Endothelial cell of umbilical vein (primary cell): ENCODE data around the gene ERVW-1. TPM values are rescaled to one million over a fixed set of nuclear protein-coding genes. Genes with fewer than 3 reads are reported as not detected.

Experiments
- BruUV-seq: library from RNA; stranded (reverse); fragments of 400-500 nt; replicated peaks from 2 replicates; lab custom pipeline; 2021; lab: Mats Ljungman, UMichigan
- CTCF ChIA-PET: fragments of 300-600, 350-600 bp; sonication (Branson Sonifier 250); formaldehyde crosslinking; loops from one replicate; lab custom pipeline; 2021; ENCODE audit warnings: antibody characterized with exemption, inconsistent platforms; lab: Charles Lee
- POLR2A ChIA-PET: fragments of 300-600, 350-600 bp; sonication (Branson Sonifier 250); formaldehyde crosslinking; loops from one replicate; lab custom pipeline; 2021; ENCODE audit warnings: antibody characterized with exemption, inconsistent platforms; lab: Charles Lee
- DNase-seq: peaks from one replicate; pipeline ENCODE4 v3.0.0-alpha.2; 2011; ENCODE audit warnings: low read depth, low spot score
- FAIRE-seq: peaks from 2 replicates; lab custom pipeline; 2011; peaks lifted over from hg19 to GRCh38; lab: Jason Lieb, UNC
- H2AFZ ChIP-seq: 2 replicates; pipeline ENCODE4 v1.6.0; 2012; ENCODE audit warnings: low read depth, low read length, control low read depth, inconsistent platforms
- H3K27ac ChIP-seq: 2 replicates; pipeline ENCODE4 v1.5.1; 2011; ENCODE audit warnings: low read depth, mild to moderate bottlenecking, control low read depth, low read length, moderate library complexity; ENCODE audit not compliant: insufficient read depth
- H3K27me3 ChIP-seq, 2 experiments: 2 replicates each; pipeline versions ENCODE4 v1.6.0 to v1.6.1; 2011; ENCODE audit warnings: low read length in 2 of 2, mixed read lengths in 1 of 2; ENCODE audit not compliant: control insufficient read depth in 2 of 2, insufficient read depth in 2 of 2
- H3K36me3 ChIP-seq, 2 experiments: 2 replicates in 1 of 2; 3 replicates in 1 of 2; pipeline ENCODE4 v1.5.1; 2011; ENCODE audit warnings: low read length in 2 of 2, mild to moderate bottlenecking in 1 of 2, moderate library complexity in 1 of 2; ENCODE audit not compliant: control insufficient read depth in 2 of 2, insufficient read depth in 2 of 2; ENCODE audit errors: extremely low read depth in 1 of 2
- H3K4me1 ChIP-seq: 3 replicates; pipeline ENCODE4 v1.5.1; 2011; ENCODE audit warnings: mild to moderate bottlenecking, low read length; ENCODE audit not compliant: control insufficient read depth, insufficient read depth; ENCODE audit errors: extremely low read depth
- H3K4me2 ChIP-seq: 2 replicates; pipeline ENCODE4 v1.6.1; 2011; ENCODE audit warnings: low read length, control low read depth, mixed read lengths; ENCODE audit not compliant: insufficient read depth
- H3K4me3 ChIP-seq, 3 experiments: fragments of 200-600 bp in 1 of 3; sonication (generic), shearing (Covaris generic) in 1 of 3; replicated peaks in 1 of 3; 2 replicates each; pipeline ENCODE4 v1.5.1; 2011 to 2016; ENCODE audit warnings: control low read depth in 3 of 3, low read length in 3 of 3, mild to moderate bottlenecking in 2 of 3, inconsistent platforms in 1 of 3, low read depth in 1 of 3, moderate library complexity in 1 of 3; ENCODE audit not compliant: insufficient read depth in 1 of 3
- H3K79me2 ChIP-seq: 2 replicates; pipeline ENCODE4 v1.6.0; 2012; ENCODE audit warnings: low read length, inconsistent platforms; ENCODE audit not compliant: control insufficient read depth, insufficient read depth
- H3K9ac ChIP-seq: replicated peaks from 2 replicates; pipeline ENCODE3; 2011; ENCODE audit warnings: low read length, control low read depth; ENCODE audit not compliant: insufficient read depth; ENCODE audit errors: extremely low read depth
- H3K9me1 ChIP-seq: replicated peaks from 3 replicates; pipeline ENCODE4 v1.6.0; 2011; ENCODE audit warnings: mild to moderate bottlenecking, low read length; ENCODE audit not compliant: control insufficient read depth, insufficient read depth; ENCODE audit errors: extremely low read depth
- H3K9me3 ChIP-seq: replicated peaks from 2 replicates; pipeline ENCODE4 v1.5.1; 2012; ENCODE audit warnings: low read length, inconsistent platforms; ENCODE audit not compliant: control insufficient read depth, insufficient read depth
- H4K20me1 ChIP-seq: replicated peaks from 2 replicates; pipeline ENCODE3; 2011; ENCODE audit warnings: mild to moderate bottlenecking, low read length; ENCODE audit not compliant: control insufficient read depth, insufficient read depth; ENCODE audit errors: extremely low read depth
- CTCF ChIP-seq, 2 donors: IDR thresholded peaks; 1 replicate in 1 of 2; 2 replicates in 1 of 2; pipeline ENCODE4 v1.5.1; 2011; ENCODE audit warnings: low read length in 2 of 2, mild to moderate bottlenecking in 2 of 2, moderate library complexity in 2 of 2, control low read depth in 1 of 2, inconsistent platforms in 1 of 2, low read depth in 1 of 2; ENCODE audit not compliant: insufficient read depth in 1 of 2; ENCODE audit errors: extremely low read depth in 1 of 2
- EZH2 ChIP-seq: IDR thresholded peaks from 2 replicates; pipeline ENCODE4 v1.6.1; 2012; ENCODE audit warnings: borderline replicate concordance, low read depth, mild to moderate bottlenecking, moderate library complexity, low read length, inconsistent platforms; ENCODE audit not compliant: severe bottlenecking
- FOS ChIP-seq: IDR thresholded peaks from 2 replicates; pipeline ENCODE4 v1.6.1; 2011; ENCODE audit warnings: mild to moderate bottlenecking, low read length, moderate library complexity, borderline replicate concordance; ENCODE audit not compliant: insufficient read depth
- GATA2 ChIP-seq: IDR thresholded peaks from 2 replicates; pipeline ENCODE4 v1.7.0; 2011; ENCODE audit warnings: low read depth, mild to moderate bottlenecking, moderate library complexity, mixed read lengths, low read length; ENCODE audit not compliant: insufficient read length, insufficient read depth
- JUN ChIP-seq: IDR thresholded peaks from 2 replicates; pipeline ENCODE4 v1.6.1; 2011; ENCODE audit warnings: borderline replicate concordance, low read depth; ENCODE audit not compliant: insufficient read length, insufficient read depth
- MAX ChIP-seq: IDR thresholded peaks from 2 replicates; pipeline ENCODE4 v1.6.1; 2011; ENCODE audit not compliant: insufficient read depth, insufficient read length
- MYC ChIP-seq: IDR thresholded peaks from one replicate; pipeline ENCODE4 v1.6.1; 2011; ENCODE audit warnings: mild to moderate bottlenecking, low read depth, low read length
- POLR2A ChIP-seq: IDR thresholded peaks from 2 replicates; pipeline ENCODE4 v1.6.1; 2012; ENCODE audit warnings: low read depth, mild to moderate bottlenecking, control low read depth, low read length
- POLR2AphosphoS5 ChIP-seq: IDR thresholded peaks from 2 replicates; pipeline ENCODE4 v1.6.1; 2012; ENCODE audit warnings: low read depth, mild to moderate bottlenecking, control low read depth, low read length, moderate library complexity; ENCODE audit not compliant: insufficient read depth
- dilution Hi-C: fragments of 300-500 bp; cut with MboI; formaldehyde crosslinking; loops from one replicate; pipeline ENCODE4 v1.15.0; 2019; ENCODE audit warnings: low sequenced_read_pairs; ENCODE audit not compliant: extremely low pct_ligation_motif_present
- intact Hi-C: fragments of 100-400 bp; cut with micrococcal nuclease; formaldehyde crosslinking; loops from one replicate; pipeline ENCODE4 v1.10.0; 2022
- polyA plus RNA-seq, 4 experiments: library from polyadenylated mRNA; depleted of rRNA in 3 of 4; stranded (reverse) in 3 of 4; unstranded in 1 of 4; fragments of >200 nt; gene quantifications; 2 replicates each; pipeline versions ENCODE4 v1.2.1 to v1.2.3, GENCODE V29; 2011 to 2012; ENCODE audit warnings: missing spikeins in 1 of 4
- total RNA-seq: library from RNA; stranded (reverse); gene quantifications from 2 replicates; pipeline ENCODE4 v1.2.3, GENCODE V29; 2021

The ERVW-1 gene
- total and polyA plus RNA-seq, 2 donors (not counting 3 experiments of a cell fraction or from before 2014, with no cell fraction given): not detected

- TF ChIP-seq EZH2 (no peak), FOS (no peak), JUN (no peak), POLR2A (no peak)
Observed at GRCh38 chr7:92422926-92423325, 54.8 kb downstream of the ERVW-1 start.

GRCh38 chr7:92421676-92422435 is 55.9 kb downstream of the ERVW-1 start:
- dilution Hi-C loops: no loop called here
- FAIRE-seq (no peak), DNase-seq (no peak)
- Histone ChIP-seq H3K4me2 (no peak overlapping the region), H3K27ac (no peak overlapping the region), H3K9ac (no peak overlapping the region), H3K4me1 (no peaks in the 10 kb centered on the region), H4K20me1 (no peaks in the 10 kb centered on the region), H3K36me3 (no peaks in the 10 kb centered on the region), H3K4me3 (no peak overlapping the region), H2AFZ (no peak overlapping the region), H3K27me3 (peaks cover 1 to 4% of the 10 kb centered on the region in 2 experiments), H3K9me3 (no peaks in the 10 kb centered on the region), H3K79me2 (no peaks in the 10 kb centered on the region), H3K9me1 (no peaks in the 10 kb centered on the region)
- ChIA-PET CTCF (interaction anchor here (0.8 to 1.7 kb wide), 2 partner anchors 25 to 39 kb away, joined by 3 to 6 read pairs; partner anchors contain the start of gene GATAD1), POLR2A (no interaction called here)
- intact Hi-C loops: no loop called here
- TF ChIP-seq POLR2AphosphoS5: no peak
- no peak for TF ChIP-seq JUN
- TF ChIP-seq GATA2: no peak
- TF ChIP-seq MAX: no peak
- no peak for TF ChIP-seq POLR2A
- no peak for TF ChIP-seq CTCF (IDR thresholded peaks at IDR 0.05; ENCODE audit: extremely low read depth in 1 of 2, insufficient read depth in 1 of 2, low read depth in 1 of 2, low read length in 2 of 2)
- no peak for TF ChIP-seq FOS
- TF ChIP-seq MYC: no peak
- TF ChIP-seq EZH2: no peak
- BruUV-seq: no TSS peak

More at GRCh38 chr7:92422926-92423325, 54.8 kb downstream of the ERVW-1 start:
- no peak overlapping the region for H3K9ac ChIP-seq
- no peak overlapping the region for H3K4me2 ChIP-seq
- dilution Hi-C loops: no loop called here
- FAIRE-seq (no peak), DNase-seq (no peak)
- H3K4me1 ChIP-seq: no peaks in the 10 kb centered on the region
- H4K20me1 ChIP-seq: no peaks in the 10 kb centered on the region
- no peaks in the 10 kb centered on the region for H3K9me3 ChIP-seq
- H3K4me3 ChIP-seq: no peak overlapping the region
- H3K79me2 ChIP-seq: no peaks in the 10 kb centered on the region
- BruUV-seq: no TSS peak
- H3K27me3 ChIP-seq: peaks cover 1 to 7% of the 10 kb centered on the region in 2 experiments
- intact Hi-C loops: no loop called here
- H2AFZ ChIP-seq: no peak overlapping the region
- CTCF ChIA-PET: interaction anchor here (1.7 to 5.4 kb wide), 2 partner anchors 24 to 38 kb away, joined by 6 to 94 read pairs; partner anchors contain the start of gene GATAD1
- no peaks in the 10 kb centered on the region for H3K9me1 ChIP-seq
- H3K27ac ChIP-seq: no peak overlapping the region
- H3K36me3 ChIP-seq: no peaks in the 10 kb centered on the region
- POLR2A ChIA-PET: no interaction called here
